Measurements from ENCODE around the gene GRM4.

The GRM4 gene

DNA sequence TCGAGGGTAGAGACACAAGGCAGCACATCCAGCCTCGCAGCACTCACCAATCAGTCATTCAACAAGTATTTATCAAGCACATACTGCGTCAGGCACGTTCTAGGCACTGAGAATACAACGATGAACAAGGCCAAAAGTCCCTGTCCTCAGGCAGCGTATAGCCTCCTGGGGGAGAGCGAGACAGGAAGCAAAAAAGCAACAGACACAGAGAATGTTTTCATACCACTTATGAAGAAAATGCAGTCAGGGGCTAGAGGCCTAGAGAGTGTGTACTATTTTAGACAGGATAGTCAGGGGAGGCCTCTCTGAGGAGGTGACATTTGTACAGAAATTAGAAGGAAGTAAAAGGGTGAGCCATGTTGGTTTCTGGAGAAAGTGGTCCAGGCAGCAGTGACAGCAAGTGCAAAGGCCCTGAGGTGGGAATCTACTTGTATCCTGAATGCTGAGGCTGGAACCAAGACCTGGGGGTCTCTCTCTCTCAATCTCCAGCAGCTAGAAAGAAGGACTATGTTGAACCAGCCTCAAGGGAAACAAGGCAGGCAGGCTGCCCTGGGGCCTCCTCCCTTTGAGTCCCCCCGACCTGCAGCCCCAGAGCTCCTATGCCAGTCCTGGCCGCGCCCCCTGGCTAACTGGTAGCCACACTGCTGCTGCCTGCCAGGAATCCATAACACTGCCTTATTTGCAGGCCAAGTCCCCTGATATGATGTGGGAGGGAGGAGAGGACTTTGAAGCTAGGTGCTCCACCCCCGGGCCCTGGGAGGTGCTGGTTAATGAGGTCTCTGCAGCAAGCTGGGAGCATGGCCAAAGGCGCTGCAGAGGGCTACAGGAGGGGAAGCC is 151.2 kb downstream of the GRM4 start:
- H3K27ac ChIP-seq = no peak overlapping the region
- CTCF ChIA-PET = no interaction called here
- POLR2A ChIA-PET (ENCODE audit: low non-redundant PET) = interaction anchor here (0.6 kb wide), 1 partner anchor 8 kb away, joined by 6 read pairs; no protein-coding TSS in a partner anchor
- no peak for DNase-seq (ENCODE audit: low spot score)
- TF ChIP-seq, protein P1, sequence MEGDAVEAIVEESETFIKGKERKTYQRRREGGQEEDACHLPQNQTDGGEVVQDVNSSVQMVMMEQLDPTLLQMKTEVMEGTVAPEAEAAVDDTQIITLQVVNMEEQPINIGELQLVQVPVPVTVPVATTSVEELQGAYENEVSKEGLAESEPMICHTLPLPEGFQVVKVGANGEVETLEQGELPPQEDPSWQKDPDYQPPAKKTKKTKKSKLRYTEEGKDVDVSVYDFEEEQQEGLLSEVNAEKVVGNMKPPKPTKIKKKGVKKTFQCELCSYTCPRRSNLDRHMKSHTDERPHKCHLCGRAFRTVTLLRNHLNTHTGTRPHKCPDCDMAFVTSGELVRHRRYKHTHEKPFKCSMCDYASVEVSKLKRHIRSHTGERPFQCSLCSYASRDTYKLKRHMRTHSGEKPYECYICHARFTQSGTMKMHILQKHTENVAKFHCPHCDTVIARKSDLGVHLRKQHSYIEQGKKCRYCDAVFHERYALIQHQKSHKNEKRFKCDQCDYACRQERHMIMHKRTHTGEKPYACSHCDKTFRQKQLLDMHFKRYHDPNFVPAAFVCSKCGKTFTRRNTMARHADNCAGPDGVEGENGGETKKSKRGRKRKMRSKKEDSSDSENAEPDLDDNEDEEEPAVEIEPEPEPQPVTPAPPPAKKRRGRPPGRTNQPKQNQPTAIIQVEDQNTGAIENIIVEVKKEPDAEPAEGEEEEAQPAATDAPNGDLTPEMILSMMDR (conservative IDR thresholded peaks at IDR 0.05; ENCODE audit: low read depth) = no peak

- POLR2A ChIA-PET (ENCODE audit: low non-redundant PET) = interaction anchor here (0.6 kb wide), 1 partner anchor 8 kb away, joined by 6 read pairs; no protein-coding TSS in a partner anchor
- H3K27ac ChIP-seq = no peak overlapping the region
- CTCF ChIA-PET = no interaction called here
- TF ChIP-seq, protein P1 (conservative IDR thresholded peaks at IDR 0.05; ENCODE audit: low read depth) = no peak
- no peak for DNase-seq (ENCODE audit: low spot score)
These were observed 152.0 kb downstream of the GRM4 start for GRCh38 chr6:33993653-33994471.

DNA sequence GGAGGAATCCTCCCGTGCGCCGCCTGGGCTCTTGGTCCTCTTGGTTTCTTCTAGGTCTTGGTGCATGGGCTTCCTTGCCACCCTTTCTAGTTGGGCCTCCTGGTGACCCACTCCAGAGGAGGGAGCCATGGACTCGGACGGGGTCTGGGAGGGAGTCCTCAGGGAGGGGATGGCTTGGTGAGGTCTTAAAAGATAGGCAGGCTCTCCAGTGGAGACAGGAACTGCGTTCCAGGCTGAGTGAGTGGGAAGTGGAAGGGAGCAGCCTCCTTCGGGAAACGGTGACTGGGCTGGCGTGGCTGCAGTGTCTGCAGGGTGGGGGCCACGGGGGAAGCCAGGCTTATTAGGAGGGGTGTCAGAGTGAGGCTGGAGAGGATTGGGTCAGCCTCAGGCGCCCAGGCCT is 152.8 kb downstream of the GRM4 start:
- TF ChIP-seq, protein P1 (conservative IDR thresholded peaks at IDR 0.05; ENCODE audit: low read depth) = no peak
- H3K27ac ChIP-seq = no peak overlapping the region
- ChIA-PET CTCF (interaction anchor here (0.6 kb wide), 1 partner anchor 161 kb away, joined by 3 read pairs; no protein-coding TSS in a partner anchor), POLR2A (ENCODE audit: low non-redundant PET) (no interaction called here)
- DNase-seq (ENCODE audit: low spot score) = no peak

GRCh38 chr6:33992191-33992590 is 153.7 kb downstream of the GRM4 start:
- TF ChIP-seq, protein P1 (conservative IDR thresholded peaks at IDR 0.05; ENCODE audit: low read depth) = no peak
- ChIA-PET CTCF (interaction anchor here (0.6 to 0.7 kb wide), 2 partner anchors 19 to 162 kb away, joined by 3 to 6 read pairs; no protein-coding TSS in a partner anchor), POLR2A (ENCODE audit: low non-redundant PET) (no interaction called here)
- DNase-seq (ENCODE audit: low spot score) = no peak
- H3K27ac ChIP-seq = no peak overlapping the region

- POLR2A ChIA-PET (ENCODE audit: low non-redundant PET) = no interaction called here
- TF ChIP-seq, protein P1 (conservative IDR thresholded peaks at IDR 0.05; ENCODE audit: low read depth) = no peak
- no peak overlapping the region for H3K27ac ChIP-seq
- CTCF ChIA-PET = no interaction called here
- DNase-seq (ENCODE audit: low spot score) = no peak
These were observed 154.3 kb downstream of the GRM4 start for GRCh38 chr6:33991610-33992009.

GRCh38 chr6:33990061-33990541 is 155.8 kb downstream of the GRM4 start:
- POLR2A ChIA-PET (ENCODE audit: low non-redundant PET) = no interaction called here
- TF ChIP-seq, protein P1 (conservative IDR thresholded peaks at IDR 0.05; ENCODE audit: low read depth) = no peak
- DNase-seq (ENCODE audit: low spot score) = no peak
- no peak overlapping the region for H3K27ac ChIP-seq
- CTCF ChIA-PET = interaction anchor here (1.1 kb wide), 1 partner anchor 227 kb away, joined by 3 read pairs; no protein-coding TSS in a partner anchor

All from RWPE1 (cell line).